ENCODE results near the gene EMC10.

EMC10 gene

GRCh38 chr19:50513746-50514345 is 37.5 kb downstream of the EMC10 start, which contains the start of gene ASPDH:
TSS of gene ASPDH (minus strand) at chr19:50513913. CDS start at chr19:50513823, 90 bp downstream.
- H3K9me3 ChIP-seq (ENCODE audit: control insufficient read depth in 1 of 2, low read length in 2 of 2) = no peaks in the 10 kb centered on the region
- peaks cover 4 to 14% of the 10 kb centered on the region in 2 donors for H3K4me1 ChIP-seq (ENCODE audit: control insufficient read depth in 1 of 2, insufficient read depth in 2 of 2, low read length in 2 of 2)
- H3K27me3 ChIP-seq (ENCODE audit: low read depth, low read length) = no peaks in the 10 kb centered on the region
- no peak within 1 kb of the TSS for H3K4me3 ChIP-seq (ENCODE audit: low read depth in 1 of 2, low read length in 2 of 2)
- no peak within 1 kb of the TSS for H3K27ac ChIP-seq (ENCODE audit: low read length)
- no peaks in the 10 kb centered on the region for H3K36me3 ChIP-seq (ENCODE audit: control insufficient read depth in 1 of 2, insufficient read depth in 2 of 2, low read length in 2 of 2)

GRCh38 chr19:50514346-50515167 is 38.2 kb downstream of the EMC10 start:
- Histone ChIP-seq H3K27ac (ENCODE audit: low read length) (no peak overlapping the region), H3K36me3 (ENCODE audit: control insufficient read depth in 1 of 2, insufficient read depth in 2 of 2, low read length in 2 of 2) (no peaks in the 10 kb centered on the region), H3K9me3 (ENCODE audit: control insufficient read depth in 1 of 2, low read length in 2 of 2) (no peaks in the 10 kb centered on the region), H3K4me3 (ENCODE audit: low read depth in 1 of 2, low read length in 2 of 2) (no peak overlapping the region), H3K4me1 (ENCODE audit: control insufficient read depth in 1 of 2, insufficient read depth in 2 of 2, low read length in 2 of 2) (peaks cover 4 to 14% of the 10 kb centered on the region in 2 donors), H3K27me3 (ENCODE audit: low read depth, low read length) (no peaks in the 10 kb centered on the region)

GRCh38 chr19:50515168-50515561 is 38.9 kb downstream of the EMC10 start:
- Histone ChIP-seq H3K27me3 (ENCODE audit: low read depth, low read length) (no peaks in the 10 kb centered on the region), H3K4me3 (ENCODE audit: low read depth in 1 of 2, low read length in 2 of 2) (no peak overlapping the region), H3K27ac (ENCODE audit: low read length) (no peak overlapping the region), H3K36me3 (ENCODE audit: control insufficient read depth in 1 of 2, insufficient read depth in 2 of 2, low read length in 2 of 2) (no peaks in the 10 kb centered on the region), H3K4me1 (ENCODE audit: control insufficient read depth in 1 of 2, insufficient read depth in 2 of 2, low read length in 2 of 2) (peaks cover 4 to 10% of the 10 kb centered on the region in 2 donors), H3K9me3 (ENCODE audit: control insufficient read depth in 1 of 2, low read length in 2 of 2) (no peaks in the 10 kb centered on the region)

- Histone ChIP-seq H3K27ac (ENCODE audit: low read length) (no peak overlapping the region), H3K4me1 (ENCODE audit: control insufficient read depth in 1 of 2, insufficient read depth in 2 of 2, low read length in 2 of 2) (peaks cover 0 to 3% of the 10 kb centered on the region in 2 donors), H3K27me3 (ENCODE audit: low read depth, low read length) (no peaks in the 10 kb centered on the region)
Observed at GRCh38 chr19:50516456-50516855, 40.1 kb downstream of the EMC10 start.

GRCh38 chr19:50516964-50517703 is 40.8 kb downstream of the EMC10 start:
- H3K9me3 ChIP-seq (ENCODE audit: control insufficient read depth in 1 of 2, low read length in 2 of 2) = no peaks in the 10 kb centered on the region
- H3K4me3 ChIP-seq (ENCODE audit: low read depth in 1 of 2, low read length in 2 of 2) = no peak overlapping the region
- H3K27me3 ChIP-seq (ENCODE audit: low read depth, low read length) = no peaks in the 10 kb centered on the region
- H3K27ac ChIP-seq (ENCODE audit: low read length) = no peak overlapping the region
- no peaks in the 10 kb centered on the region for H3K4me1 ChIP-seq (ENCODE audit: control insufficient read depth in 1 of 2, insufficient read depth in 2 of 2, low read length in 2 of 2)
- H3K36me3 ChIP-seq (ENCODE audit: control insufficient read depth in 1 of 2, insufficient read depth in 2 of 2, low read length in 2 of 2) = no peaks in the 10 kb centered on the region

More at GRCh38 chr19:50516456-50516855, 40.1 kb downstream of the EMC10 start:
- Histone ChIP-seq H3K4me3 (ENCODE audit: low read depth in 1 of 2, low read length in 2 of 2) (no peak overlapping the region), H3K9me3 (ENCODE audit: control insufficient read depth in 1 of 2, low read length in 2 of 2) (no peaks in the 10 kb centered on the region), H3K36me3 (ENCODE audit: control insufficient read depth in 1 of 2, insufficient read depth in 2 of 2, low read length in 2 of 2) (no peaks in the 10 kb centered on the region)

- no peak overlapping the region for H3K4me3 ChIP-seq (ENCODE audit: low read depth in 1 of 2, low read length in 2 of 2)
- H3K27ac ChIP-seq (ENCODE audit: low read length) = no peak overlapping the region
- no peaks in the 10 kb centered on the region for H3K4me1 ChIP-seq (ENCODE audit: control insufficient read depth in 1 of 2, insufficient read depth in 2 of 2, low read length in 2 of 2)
- no peaks in the 10 kb centered on the region for H3K27me3 ChIP-seq (ENCODE audit: low read depth, low read length)
- H3K9me3 ChIP-seq (ENCODE audit: control insufficient read depth in 1 of 2, low read length in 2 of 2) = no peaks in the 10 kb centered on the region
- no peaks in the 10 kb centered on the region for H3K36me3 ChIP-seq (ENCODE audit: control insufficient read depth in 1 of 2, insufficient read depth in 2 of 2, low read length in 2 of 2)
Observed at GRCh38 chr19:50517704-50518075, 41.4 kb downstream of the EMC10 start.

- Histone ChIP-seq H3K27me3 (ENCODE audit: low read depth, low read length) (no peaks in the 10 kb centered on the region), H3K27ac (ENCODE audit: low read length) (no peak overlapping the region), H3K36me3 (ENCODE audit: control insufficient read depth in 1 of 2, insufficient read depth in 2 of 2, low read length in 2 of 2) (no peaks in the 10 kb centered on the region), H3K4me1 (ENCODE audit: control insufficient read depth in 1 of 2, insufficient read depth in 2 of 2, low read length in 2 of 2) (no peaks in the 10 kb centered on the region), H3K4me3 (ENCODE audit: low read depth in 1 of 2, low read length in 2 of 2) (no peak overlapping the region), H3K9me3 (ENCODE audit: control insufficient read depth in 1 of 2, low read length in 2 of 2) (no peaks in the 10 kb centered on the region)
Observed at GRCh38 chr19:50518091-50519005, 42.0 kb downstream of the EMC10 start.

- H3K27ac ChIP-seq (ENCODE audit: low read length) = no peak overlapping the region
- no peaks in the 10 kb centered on the region for H3K27me3 ChIP-seq (ENCODE audit: low read depth, low read length)
- H3K4me3 ChIP-seq (ENCODE audit: low read depth in 1 of 2, low read length in 2 of 2) = no peak overlapping the region
- no peaks in the 10 kb centered on the region for H3K9me3 ChIP-seq (ENCODE audit: control insufficient read depth in 1 of 2, low read length in 2 of 2)
- H3K36me3 ChIP-seq (ENCODE audit: control insufficient read depth in 1 of 2, insufficient read depth in 2 of 2, low read length in 2 of 2) = no peaks in the 10 kb centered on the region
- no peaks in the 10 kb centered on the region for H3K4me1 ChIP-seq (ENCODE audit: control insufficient read depth in 1 of 2, insufficient read depth in 2 of 2, low read length in 2 of 2)
Observed at GRCh38 chr19:50519006-50519575, 42.8 kb downstream of the EMC10 start.

- Histone ChIP-seq H3K27me3 (ENCODE audit: low read depth, low read length) (no peaks in the 10 kb centered on the region), H3K4me1 (ENCODE audit: control insufficient read depth in 1 of 2, insufficient read depth in 2 of 2, low read length in 2 of 2) (no peaks in the 10 kb centered on the region), H3K4me3 (ENCODE audit: low read depth in 1 of 2, low read length in 2 of 2) (no peak overlapping the region), H3K36me3 (ENCODE audit: control insufficient read depth in 1 of 2, insufficient read depth in 2 of 2, low read length in 2 of 2) (no peaks in the 10 kb centered on the region), H3K27ac (ENCODE audit: low read length) (no peak overlapping the region), H3K9me3 (ENCODE audit: control insufficient read depth in 1 of 2, low read length in 2 of 2) (no peaks in the 10 kb centered on the region)
Observed at GRCh38 chr19:50520822-50521465, 44.6 kb downstream of the EMC10 start.

GRCh38 chr19:50522881-50523280 is 46.6 kb downstream of the EMC10 start:
- H3K4me1 ChIP-seq (ENCODE audit: control insufficient read depth in 1 of 2, insufficient read depth in 2 of 2, low read length in 2 of 2) = no peaks in the 10 kb centered on the region
- H3K36me3 ChIP-seq (ENCODE audit: control insufficient read depth in 1 of 2, insufficient read depth in 2 of 2, low read length in 2 of 2) = no peaks in the 10 kb centered on the region
- no peak overlapping the region for H3K27ac ChIP-seq (ENCODE audit: low read length)
- H3K9me3 ChIP-seq (ENCODE audit: control insufficient read depth in 1 of 2, low read length in 2 of 2) = no peaks in the 10 kb centered on the region
- no peaks in the 10 kb centered on the region for H3K27me3 ChIP-seq (ENCODE audit: low read depth, low read length)
- no peak overlapping the region for H3K4me3 ChIP-seq (ENCODE audit: low read depth in 1 of 2, low read length in 2 of 2)
